Muscle of arm (tissue), 14 donors: ENCODE results near the gene NUDT16L1. TPM values are rescaled to one million over a fixed set of nuclear protein-coding genes. Genes with fewer than 3 reads are reported as not detected.

Source experiments
- DNase-seq: peaks from one replicate; pipeline ENCODE4 v3.0.0-alpha.2; 2013
- long read RNA-seq, 11 donors: transcript quantifications; one replicate each; lab custom pipeline, GENCODE V29; 2026
- polyA plus RNA-seq, 12 donors: library from polyadenylated mRNA; unstranded; fragments of 120-200 nt; gene quantifications; one replicate each; pipeline ENCODE4 v1.2.1, GENCODE V29; 2013; ENCODE audit not compliant: insufficient read length in 12 of 12

Gene NUDT16L1
- polyA plus RNA-seq: 10 to 100 TPM in 11 of 12 donors, not detected in 1; 13.6 to 55.0 (median 21.2) TPM
- long read RNA-seq, donor 1, transcript NUDT16L1-201 (3 exons, 1,349 nt): major isoform, 19 of 37 reads
- long read RNA-seq, donor 1, partial matches to known transcripts: 13 of 37 reads
- long read RNA-seq, donor 1, other reads (novel, unspliced or antisense): 0 of 37 reads
- long read RNA-seq, donor 2, transcript NUDT16L1-201 (3 exons, 1,349 nt): major isoform, 20 of 24 reads
- long read RNA-seq, donor 2, partial matches to known transcripts: 0 of 24 reads
- long read RNA-seq, donor 2, other reads (novel, unspliced or antisense): 0 of 24 reads
- long read RNA-seq, donor 3, partial matches to known transcripts: 0 of 4 reads
- long read RNA-seq, donor 3, other reads (novel, unspliced or antisense): 0 of 4 reads
- long read RNA-seq, donor 4, partial matches to known transcripts: 0 of 6 reads
- long read RNA-seq, donor 4, other reads (novel, unspliced or antisense): 0 of 6 reads
- long read RNA-seq, donor 5, transcript NUDT16L1-201 (3 exons, 1,349 nt): major isoform, 18 of 24 reads
- long read RNA-seq, donor 5, transcript NUDT16L1-204 (3 exons, 1,406 nt): minor isoform, 5 of 24 reads
- long read RNA-seq, donor 5, partial matches to known transcripts: 0 of 24 reads
- long read RNA-seq, donor 5, other reads (novel, unspliced or antisense): 0 of 24 reads
- long read RNA-seq, donor 6, transcript NUDT16L1-201 (3 exons, 1,349 nt): major isoform, 10 of 11 reads
- long read RNA-seq, donor 6, partial matches to known transcripts: 0 of 11 reads
- long read RNA-seq, donor 6, other reads (novel, unspliced or antisense): 0 of 11 reads
- long read RNA-seq, donor 7, transcript NUDT16L1-201 (3 exons, 1,349 nt): major isoform, 9 of 11 reads
- long read RNA-seq, donor 7, partial matches to known transcripts: 0 of 11 reads
- long read RNA-seq, donor 7, other reads (novel, unspliced or antisense): 0 of 11 reads
- long read RNA-seq, donor 8, transcript NUDT16L1-204 (3 exons, 1,406 nt): minor isoform, 5 of 25 reads
- long read RNA-seq, donor 8, transcript NUDT16L1-201 (3 exons, 1,349 nt): major isoform, 18 of 25 reads
- long read RNA-seq, donor 8, partial matches to known transcripts: 0 of 25 reads
- long read RNA-seq, donor 8, other reads (novel, unspliced or antisense): 0 of 25 reads
- long read RNA-seq, donor 9, transcript NUDT16L1-201 (3 exons, 1,349 nt): major isoform, 9 of 12 reads
- long read RNA-seq, donor 9, partial matches to known transcripts: 0 of 12 reads
- long read RNA-seq, donor 9, other reads (novel, unspliced or antisense): 0 of 12 reads
- long read RNA-seq, donor 10, transcript NUDT16L1-201 (3 exons, 1,349 nt): major isoform, 12 of 18 reads
- long read RNA-seq, donor 10, partial matches to known transcripts: 0 of 18 reads
- long read RNA-seq, donor 10, other reads (novel, unspliced or antisense): 0 of 18 reads
- long read RNA-seq, donor 11, transcript NUDT16L1-201 (3 exons, 1,349 nt): major isoform, 17 of 22 reads
- long read RNA-seq, donor 11, partial matches to known transcripts: 0 of 22 reads
- long read RNA-seq, donor 11, other reads (novel, unspliced or antisense): 0 of 22 reads

DNA sequence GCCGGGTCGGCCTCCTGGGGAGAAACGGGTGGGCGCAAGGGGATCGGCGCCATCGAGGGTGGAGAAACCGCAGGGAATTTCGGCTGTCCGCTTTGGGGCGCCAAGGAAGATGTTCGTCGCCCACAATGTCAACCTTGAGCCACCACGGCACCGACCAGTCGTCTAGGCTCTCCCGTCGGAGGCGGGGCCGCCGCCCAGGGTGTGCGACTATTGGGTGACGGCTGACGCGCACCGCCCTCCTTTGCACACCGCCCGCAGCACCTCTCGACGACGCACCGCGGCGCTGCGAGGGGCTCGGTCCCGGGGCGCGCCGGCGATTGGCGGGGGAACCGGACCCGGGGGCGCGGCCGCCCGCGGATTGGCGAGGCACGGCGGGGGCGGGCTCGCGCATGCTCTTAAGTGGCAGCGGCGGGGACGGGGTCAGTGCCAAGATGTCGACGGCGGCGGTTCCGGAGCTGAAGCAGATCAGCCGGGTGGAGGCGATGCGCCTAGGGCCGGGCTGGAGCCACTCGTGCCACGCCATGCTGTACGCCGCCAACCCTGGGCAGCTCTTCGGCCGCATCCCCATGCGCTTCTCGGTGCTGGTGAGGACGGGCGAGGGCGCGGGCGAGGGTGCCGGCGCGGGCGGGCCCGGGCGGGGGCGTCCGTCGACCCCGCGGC is at the start of gene NUDT16L1:
TSS of gene NUDT16L1 (plus strand) at position 267 of the 660 bp plus-strand sequence. CDS start at position 432, 165 bp downstream.
- DNase-seq: peak; percentile 94

DNA sequence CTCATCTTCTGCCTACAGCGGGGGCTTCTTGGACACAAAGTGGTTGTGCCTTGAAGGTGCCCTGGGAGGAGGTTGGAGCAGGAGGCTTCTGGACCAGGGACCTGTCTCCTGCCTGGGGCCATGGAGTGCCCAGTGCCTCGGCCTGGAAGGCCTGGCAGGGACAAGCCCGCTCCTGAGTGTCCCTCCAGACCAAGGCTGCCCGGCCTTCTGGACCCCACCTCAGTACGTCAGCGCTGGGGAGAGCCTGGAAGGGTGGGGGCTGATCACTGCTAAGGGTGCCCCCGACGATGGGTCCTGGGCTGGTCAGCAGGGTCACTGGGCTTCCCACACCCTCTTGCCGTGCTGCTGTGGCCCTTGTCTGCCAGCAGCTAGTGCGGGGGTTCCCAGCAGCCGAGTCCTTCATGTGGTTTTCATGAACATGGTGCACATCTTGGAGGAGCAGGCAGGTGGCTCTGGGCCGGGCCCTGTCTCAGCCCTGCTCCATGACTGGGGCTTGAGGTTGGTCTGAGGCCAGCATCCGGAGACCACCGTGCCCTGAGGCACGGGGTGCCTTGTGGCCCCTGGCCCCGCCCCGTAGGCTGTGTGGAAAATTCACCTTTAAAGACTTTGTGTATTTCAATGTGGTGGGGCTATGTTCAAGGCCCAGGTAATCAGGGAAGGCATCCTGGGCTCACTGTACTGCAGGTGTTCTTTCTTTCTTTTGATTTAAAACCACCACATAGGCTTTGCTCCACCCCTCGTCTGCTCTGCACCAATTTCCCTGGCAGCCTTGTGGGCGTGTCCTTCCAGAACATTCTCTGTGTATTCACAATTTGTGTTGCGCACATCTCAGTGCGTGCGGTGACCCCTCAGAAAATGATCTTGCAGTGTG is 46.4 kb upstream of the NUDT16L1 start:
- DNase-seq: no peak

DNA sequence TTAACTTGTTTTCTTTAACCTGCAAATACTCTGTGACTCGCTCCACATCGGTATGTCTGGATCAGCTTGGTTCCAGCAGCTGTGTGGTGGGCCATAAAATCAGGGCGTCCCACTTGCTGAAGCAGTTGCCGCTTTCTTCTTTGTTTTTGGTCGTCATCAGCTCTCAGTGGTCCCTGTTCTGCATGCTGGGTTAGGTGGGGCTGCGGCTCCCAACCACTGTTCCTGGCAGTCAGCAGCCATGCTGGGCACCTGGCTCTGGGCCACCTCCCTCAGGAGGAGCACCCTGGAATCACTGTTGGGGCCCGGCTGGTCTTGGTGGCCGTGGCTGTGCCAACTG is 45.8 kb upstream of the NUDT16L1 start:
- DNase-seq: no peak

DNA sequence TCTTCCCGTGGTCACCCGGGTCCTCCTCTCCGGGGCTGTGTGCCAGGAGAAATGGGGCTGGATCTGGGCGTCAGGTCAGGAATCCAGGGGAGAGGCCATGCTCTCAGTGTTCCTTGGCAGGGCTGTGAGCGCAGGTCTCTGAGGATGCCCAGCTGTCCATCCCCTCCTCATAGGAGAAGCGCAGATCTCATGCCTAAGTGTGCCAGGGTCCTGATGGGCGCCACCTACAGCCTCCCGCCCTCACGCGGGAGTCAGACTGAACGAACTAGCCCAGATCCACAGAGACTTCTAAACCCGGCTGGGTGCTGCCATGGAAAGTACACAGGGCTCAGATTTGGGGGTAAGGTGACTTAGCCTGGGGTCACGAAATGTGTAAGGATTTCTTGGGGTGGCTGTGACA is 44.4 kb upstream of the NUDT16L1 start:
- DNase-seq: no peak

DNA sequence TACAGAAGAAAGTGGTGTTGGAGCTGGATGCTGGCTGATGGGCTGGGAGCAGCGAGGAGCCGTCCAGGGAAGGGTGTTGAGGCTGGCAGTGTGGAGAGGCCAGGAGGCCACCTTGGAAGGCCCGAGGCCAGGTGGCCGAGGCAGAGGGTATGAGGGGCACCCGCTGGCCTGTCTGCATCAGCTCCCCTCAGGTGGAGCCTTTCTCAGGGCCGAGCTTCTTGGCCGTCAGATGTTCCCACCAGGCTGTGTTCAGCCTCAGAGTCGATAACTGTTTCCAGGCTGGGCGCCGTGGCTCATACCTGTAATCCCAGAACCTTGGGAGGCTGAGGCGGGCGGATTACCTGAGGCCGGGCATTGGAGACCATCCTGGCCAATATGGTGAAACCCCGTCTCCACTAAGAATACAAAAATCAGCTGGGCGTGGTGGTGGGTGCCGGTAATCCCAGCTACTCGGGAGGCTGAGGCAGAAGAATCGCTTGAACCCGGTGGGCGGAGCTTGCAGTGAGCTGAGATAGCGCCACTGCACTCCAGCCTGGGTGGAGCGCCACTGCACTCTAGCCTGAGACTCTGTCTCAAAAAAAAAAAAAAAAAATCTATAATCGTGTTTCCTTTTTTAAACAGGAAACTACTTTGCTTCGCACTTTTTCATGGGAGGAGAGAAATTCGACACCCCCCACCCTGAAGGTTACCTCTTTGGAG is 43.5 kb upstream of the NUDT16L1 start:
- no peak for DNase-seq

DNA sequence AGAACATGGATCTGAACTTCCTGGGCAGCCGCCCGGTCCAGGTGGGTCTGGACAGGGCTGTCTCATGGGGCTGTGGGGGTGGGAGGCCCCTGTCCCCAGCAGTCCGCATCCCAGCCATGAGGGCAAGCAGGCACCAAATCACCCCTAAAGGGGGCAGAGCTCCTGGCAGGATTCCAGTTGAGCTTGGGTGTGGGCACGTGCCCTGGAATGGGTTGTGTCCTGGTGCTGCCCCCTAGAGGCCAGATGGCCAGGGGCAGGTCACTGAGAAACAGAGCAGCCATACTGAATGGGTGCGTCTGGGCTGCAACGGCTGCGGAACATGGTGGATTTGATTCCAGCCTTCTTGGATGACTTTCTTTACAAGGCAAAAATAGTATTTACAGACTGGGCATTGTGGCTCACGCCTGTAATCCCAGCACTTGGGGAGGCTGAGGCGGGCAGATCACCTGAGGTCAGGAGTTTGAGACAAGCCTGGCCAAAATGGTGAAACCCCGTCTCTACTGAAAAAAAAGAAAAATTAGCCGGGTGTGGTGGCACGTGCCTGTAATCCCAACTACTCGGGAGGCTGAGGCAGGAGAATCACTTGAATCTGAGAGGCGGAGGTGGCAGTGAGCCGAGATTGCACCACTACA is 42.8 kb upstream of the NUDT16L1 start:
- DNase-seq: peak; percentile 27

DNA sequence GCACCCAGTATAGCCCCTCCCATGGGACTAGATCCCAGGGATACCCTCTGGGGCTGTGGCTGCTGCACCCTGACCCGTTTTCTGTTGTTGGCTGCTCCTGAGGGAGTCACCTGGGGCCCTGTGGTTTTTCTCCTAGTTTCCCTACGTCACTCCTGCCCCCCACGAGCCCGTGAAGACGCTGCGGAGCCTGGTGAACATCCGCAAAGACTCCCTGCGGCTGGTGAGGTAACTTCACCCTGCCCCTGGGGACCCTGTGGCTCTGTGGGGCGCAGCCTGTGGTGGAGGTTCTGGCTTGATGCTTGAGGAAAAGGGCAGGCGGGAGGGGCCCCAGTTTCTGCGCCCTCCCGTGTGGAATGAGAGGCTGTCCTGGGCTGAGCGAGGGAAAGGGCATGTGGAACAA is 41.5 kb upstream of the NUDT16L1 start:
- no peak for DNase-seq

DNA sequence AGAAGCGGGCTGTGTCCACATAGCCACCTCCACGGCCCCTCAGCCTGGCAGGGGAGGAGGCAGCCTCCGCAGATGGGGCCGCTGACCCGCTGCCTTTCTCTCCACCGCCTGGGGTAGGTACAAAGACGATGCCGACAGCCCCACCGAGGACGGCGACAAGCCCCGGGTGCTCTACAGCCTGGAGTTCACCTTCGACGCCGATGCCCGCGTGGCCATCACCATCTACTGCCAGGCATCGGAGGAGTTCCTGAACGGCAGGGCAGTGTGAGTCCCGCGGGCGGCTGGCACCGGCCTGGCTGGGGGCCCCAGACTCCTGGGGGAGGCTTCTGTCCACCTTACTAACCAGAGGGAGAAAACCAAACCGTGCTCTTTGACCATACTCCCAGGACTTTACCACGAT is 40.8 kb upstream of the NUDT16L1 start:
- DNase-seq: no peak

DNA sequence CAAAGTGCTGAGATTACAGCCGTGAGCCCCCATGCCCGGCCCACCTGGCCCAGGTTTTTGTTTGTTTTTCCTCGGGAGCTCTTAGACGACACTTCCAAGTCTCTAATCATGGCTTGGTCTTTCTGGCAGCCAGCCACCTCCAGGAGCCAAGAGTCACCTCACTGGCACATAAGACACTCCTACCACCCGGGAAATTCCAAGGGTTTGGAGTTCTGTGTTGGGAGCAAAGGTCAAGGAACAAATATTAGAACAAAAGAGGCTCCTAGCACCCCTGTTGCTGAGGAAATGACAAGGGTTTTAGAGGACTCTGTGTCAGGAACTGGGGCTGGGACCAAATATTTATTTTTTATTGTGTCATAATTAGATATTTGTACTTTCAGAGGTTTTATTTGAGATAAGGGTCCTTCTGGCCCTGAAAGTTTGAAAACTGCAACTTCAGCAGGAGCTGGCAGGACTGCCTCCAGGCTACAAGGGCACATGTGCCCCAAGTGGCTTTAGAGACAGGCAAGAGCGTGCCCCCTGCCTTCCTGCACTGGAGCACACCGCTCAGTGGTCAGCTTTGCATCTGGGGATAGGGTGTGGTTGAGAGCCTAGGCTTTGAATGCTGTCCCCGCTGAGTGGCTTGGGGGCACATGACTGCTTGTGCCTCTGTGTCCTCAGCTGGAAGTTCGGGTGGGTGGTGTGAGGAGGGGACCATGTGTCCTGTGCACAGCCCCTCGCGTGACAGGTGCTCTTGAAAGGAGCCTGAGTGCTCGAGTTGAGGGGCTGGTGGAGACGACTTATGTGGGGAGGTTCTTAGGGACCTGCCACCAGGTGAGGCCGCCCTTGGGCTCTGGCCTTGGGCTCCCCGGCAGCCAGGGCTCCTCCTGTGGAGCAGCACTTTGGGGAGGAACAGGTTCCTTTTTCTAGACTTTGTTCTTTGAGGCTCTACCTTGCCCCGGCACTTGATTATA is 39.1 kb upstream of the NUDT16L1 start:
- DNase-seq: no peak

DNA sequence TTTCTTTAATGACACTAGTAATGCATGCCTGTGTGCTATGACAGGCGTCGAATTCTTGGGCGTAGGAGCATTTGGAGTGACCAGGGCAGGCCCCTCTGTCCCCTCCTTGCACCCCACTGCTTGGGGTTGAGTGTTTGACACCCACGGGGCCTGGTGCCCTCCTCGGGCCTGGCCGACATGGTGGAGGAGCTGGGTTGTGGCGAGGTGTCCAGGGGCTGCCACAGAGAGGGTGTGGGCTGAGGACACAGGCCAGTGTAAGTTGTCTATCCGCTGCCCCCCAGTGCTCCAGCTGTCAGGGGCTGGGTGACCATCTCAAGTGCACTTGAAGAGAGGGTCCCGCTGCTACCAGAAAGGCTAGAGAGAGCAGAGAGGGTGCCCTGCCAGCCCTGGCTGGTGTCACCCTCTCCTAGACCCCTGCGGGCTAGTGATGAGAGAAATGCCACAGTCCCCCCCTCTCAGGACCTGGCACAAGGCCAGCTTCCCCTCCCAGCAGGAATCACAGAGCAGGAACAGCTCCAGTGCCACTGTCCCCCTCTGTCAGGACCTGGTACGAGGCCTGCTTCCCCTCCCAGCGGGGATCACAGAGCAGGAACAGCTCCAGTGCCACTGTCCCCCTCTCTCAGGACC is 38.3 kb upstream of the NUDT16L1 start:
- no peak for DNase-seq

DNA sequence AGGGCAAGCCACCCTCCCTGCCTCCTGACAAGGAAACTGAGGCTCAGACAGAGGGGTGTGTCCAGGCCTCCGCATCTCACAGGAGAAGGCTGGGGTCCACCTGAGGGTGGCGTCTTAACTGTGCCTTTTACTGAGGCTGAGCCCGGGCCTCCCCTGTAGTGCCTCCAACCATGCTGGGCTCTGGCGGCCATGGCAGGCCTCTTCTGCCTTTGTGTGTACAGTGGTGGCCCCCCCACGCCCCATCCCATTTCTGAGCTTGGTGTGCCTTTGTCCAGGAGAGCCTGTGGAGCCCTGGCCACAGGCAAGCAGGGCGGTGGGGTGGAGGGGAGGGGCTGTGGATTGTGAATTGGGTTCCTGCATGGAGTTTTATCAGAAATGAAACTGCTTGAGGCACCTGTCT is 37.6 kb upstream of the NUDT16L1 start:
- DNase-seq: no peak

DNA sequence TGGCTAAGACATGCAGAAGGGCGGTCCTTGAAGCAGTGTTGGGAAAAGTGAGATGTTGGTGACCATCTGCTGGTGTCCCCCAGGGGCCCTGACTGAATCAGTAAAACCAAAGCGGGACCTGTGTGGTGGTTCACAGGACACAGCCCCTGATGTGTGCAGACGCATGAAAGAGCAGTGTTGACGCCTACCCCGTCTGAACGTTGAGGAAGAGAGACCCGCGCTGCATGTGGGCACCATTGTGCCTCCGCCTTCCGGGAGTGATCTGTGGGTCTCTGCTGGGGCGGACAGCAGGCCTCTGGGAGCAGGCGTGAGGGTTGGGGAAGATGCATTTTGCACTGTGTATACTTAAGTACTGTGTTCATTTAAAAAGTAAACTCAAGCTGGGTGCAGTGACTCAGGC is 37.1 kb upstream of the NUDT16L1 start:
- DNase-seq: no peak

DNA sequence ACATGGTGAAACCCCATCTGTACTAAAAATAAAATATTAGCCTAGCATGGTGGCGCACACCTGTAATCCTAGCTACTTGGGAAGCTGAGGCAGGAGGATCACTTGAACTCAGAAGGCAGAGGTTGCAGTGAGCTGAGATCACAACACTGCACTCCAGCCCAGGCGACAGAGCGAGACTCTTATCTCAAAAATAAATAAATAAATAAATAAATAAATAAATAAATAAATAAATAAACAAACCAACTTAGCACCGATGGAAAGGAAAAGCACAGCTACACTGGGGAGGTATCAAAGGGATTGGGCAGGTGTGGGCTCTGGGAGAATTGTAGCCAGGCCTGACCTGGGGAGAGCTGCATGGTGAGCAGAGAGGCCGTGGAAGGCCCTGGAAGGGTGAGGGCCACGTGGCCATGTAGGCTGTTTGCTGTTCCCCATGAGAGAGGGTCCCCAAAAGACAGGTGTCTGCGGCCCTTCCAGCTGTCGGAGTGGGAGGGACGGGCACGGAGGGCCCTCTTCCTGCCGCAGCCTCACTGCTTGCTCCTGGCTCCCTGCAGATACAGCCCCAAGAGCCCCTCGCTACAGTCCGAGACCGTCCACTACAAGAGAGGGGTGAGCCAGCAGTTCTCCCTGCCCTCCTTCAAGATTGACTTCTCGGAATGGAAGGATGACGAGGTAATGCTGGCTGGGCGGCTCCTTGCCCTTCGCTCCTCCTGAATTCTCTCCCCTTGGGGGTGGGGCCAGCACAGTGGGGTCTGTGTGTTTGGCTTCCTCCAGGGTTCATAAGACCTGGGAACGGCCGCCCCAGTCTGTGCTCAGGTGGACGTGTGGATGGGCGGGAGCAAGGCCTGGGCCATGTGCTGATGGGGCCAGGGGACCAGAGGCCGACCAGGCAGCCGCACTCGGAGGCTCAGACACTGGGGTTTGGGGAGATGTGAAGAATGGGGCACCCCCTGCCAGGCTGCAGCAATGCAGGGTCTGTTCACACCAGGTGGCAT is 36.4 kb upstream of the NUDT16L1 start:
- no peak for DNase-seq

DNA sequence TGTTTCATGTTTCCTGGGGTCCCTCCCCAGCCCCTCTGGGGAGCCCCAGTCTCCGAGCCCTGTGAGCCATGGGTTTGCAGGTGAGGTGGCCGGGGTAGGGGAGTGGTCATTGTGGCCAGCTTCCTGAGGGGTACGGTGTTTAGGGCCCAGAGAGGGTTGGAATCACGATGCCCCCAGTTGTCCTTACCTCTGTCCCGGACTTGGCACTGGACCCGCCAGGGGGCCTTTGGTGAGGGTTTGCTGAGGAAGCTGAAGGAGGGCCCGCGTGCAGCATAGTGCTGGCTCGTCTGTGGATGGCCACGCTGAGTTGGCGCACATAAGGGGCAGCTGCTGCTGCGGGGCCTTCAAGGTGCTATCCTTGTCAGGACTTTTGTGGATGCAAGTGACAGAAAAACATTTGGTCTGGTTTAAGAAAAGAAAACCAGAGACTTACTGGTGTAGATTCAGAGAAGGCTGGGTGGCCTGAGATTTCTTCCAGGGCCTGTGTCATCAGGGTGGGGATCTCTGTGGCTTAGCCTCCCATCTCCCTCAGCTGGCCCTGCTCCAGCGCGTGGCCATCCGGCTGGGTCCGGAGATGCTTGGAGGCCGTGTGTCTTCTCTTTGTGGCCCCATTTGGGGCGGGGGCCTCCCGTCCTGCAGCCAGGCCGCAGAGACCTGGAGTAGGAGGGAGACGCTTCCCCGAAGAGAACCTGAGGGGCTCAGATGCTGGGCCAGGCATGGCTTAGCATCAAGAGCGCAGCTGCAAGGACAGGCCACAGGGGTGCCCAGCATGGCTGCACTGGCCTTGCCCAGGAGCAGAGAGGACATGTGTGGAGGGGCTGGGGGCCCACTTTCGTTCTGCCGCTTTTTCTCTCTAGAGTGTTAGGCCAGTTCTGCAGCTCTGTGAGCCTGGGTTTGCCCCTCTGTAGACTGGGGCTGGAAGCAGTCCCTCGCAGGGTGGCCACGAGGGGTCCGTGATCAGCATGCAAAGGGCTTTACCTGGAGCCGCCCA is 33.7 kb upstream of the NUDT16L1 start:
- no peak for DNase-seq
